GM12872 (cell line): Measurements from ENCODE around the gene CGRRF1.

ENCODE experiments used
- TF ChIP-seq, protein P1 (sequence below): IDR thresholded peaks from 3 replicates; pipeline ENCODE4 v1.5.1; 2011; ENCODE audit warnings: low read depth, mild to moderate bottlenecking, low read length, moderate library complexity; ENCODE audit not compliant: insufficient read depth

Gene CGRRF1

GRCh38 chr14:54483846-54484245, 25.9 kb upstream of the CGRRF1 start:
- TF ChIP-seq, protein P1, sequence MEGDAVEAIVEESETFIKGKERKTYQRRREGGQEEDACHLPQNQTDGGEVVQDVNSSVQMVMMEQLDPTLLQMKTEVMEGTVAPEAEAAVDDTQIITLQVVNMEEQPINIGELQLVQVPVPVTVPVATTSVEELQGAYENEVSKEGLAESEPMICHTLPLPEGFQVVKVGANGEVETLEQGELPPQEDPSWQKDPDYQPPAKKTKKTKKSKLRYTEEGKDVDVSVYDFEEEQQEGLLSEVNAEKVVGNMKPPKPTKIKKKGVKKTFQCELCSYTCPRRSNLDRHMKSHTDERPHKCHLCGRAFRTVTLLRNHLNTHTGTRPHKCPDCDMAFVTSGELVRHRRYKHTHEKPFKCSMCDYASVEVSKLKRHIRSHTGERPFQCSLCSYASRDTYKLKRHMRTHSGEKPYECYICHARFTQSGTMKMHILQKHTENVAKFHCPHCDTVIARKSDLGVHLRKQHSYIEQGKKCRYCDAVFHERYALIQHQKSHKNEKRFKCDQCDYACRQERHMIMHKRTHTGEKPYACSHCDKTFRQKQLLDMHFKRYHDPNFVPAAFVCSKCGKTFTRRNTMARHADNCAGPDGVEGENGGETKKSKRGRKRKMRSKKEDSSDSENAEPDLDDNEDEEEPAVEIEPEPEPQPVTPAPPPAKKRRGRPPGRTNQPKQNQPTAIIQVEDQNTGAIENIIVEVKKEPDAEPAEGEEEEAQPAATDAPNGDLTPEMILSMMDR, result no peak

- TF ChIP-seq, protein P1, result no peak
Observed at GRCh38 chr14:54486685-54487084, 23.0 kb upstream of the CGRRF1 start.

DNA sequence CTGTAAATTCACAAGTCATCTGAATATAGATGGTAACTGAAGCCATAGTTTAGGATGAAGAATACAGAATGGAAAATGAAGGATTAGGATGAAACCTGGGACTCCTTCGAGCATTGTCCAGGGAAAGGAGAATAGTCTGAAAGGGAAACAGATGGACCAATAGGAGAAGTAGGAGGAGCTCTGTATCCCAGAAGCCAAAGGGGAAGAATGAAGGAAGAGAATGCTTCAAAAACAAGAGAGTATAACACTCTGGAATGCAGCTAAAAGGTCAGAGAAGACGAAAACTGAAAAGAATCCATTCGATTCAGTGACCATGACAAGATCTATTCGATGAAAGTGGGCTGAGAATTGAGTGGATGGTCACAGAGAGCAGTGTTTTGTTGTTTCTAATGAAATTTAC, 21.9 kb upstream of the CGRRF1 start:
- TF ChIP-seq, protein P1, result no peak

DNA sequence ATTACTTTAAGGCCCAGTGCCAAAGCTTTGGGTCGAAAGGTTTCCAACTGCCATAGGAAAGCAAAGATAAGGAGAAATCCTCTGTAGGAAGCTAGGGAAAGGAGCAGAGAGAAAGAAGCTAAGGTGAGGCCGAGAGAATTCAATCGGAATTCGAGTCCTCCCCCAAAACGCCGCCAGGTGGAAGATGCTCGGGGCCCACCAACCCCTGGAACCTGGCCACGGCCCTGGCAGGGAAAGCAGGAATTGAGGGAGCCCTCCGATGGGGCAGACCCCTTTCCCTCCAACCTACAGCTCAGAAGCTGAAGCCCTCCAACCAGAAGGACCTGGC, 21.4 kb upstream of the CGRRF1 start:
- TF ChIP-seq, protein P1, result peak; percentile 36; the same call in 1 of the 3 replicates

DNA sequence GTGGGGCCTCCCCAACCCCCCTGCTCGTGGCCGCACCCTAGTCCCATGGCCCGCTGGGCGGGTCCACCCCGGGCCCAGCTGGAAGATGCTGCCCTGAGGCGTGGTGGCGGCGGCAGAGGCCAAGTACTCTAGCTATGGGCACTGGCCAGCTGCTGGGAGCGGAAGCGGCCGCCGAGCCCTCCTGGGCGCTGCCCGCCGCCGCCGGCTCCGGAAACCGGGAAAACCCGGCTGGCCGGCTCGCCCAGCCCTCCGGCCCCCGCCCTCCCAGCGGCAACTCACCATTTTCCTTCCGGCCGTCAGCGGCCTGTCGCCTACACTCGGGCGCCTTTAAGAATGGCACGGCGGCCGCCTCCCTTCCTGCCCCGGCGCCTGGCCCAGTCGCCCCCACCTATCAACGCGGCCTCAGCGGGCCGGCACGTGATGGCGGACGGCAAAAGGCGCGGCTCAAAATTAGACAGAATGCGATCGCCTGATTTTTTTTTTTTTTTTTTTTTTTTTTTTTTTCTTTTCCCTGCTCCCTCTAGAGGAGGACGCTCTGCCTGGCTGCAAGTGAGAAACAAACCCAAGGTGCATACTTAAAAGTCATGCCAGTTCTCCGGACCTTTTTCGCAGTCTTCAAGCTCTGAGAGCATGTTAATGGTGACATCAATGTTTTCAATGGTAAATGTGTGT, 20.9 kb upstream of the CGRRF1 start, which contains the start of gene GMFB:
Gene GMFB (minus strand): TSS at position 335 of the 672 bp plus-strand sequence. CDS start 53 bp downstream, at position 282.
- TF ChIP-seq, protein P1, result peak; percentile 41; the same call in 2 of the 3 replicates

GRCh38 chr14:54489318-54489683, 20.4 kb upstream of the CGRRF1 start:
- TF ChIP-seq, protein P1, result no peak

DNA sequence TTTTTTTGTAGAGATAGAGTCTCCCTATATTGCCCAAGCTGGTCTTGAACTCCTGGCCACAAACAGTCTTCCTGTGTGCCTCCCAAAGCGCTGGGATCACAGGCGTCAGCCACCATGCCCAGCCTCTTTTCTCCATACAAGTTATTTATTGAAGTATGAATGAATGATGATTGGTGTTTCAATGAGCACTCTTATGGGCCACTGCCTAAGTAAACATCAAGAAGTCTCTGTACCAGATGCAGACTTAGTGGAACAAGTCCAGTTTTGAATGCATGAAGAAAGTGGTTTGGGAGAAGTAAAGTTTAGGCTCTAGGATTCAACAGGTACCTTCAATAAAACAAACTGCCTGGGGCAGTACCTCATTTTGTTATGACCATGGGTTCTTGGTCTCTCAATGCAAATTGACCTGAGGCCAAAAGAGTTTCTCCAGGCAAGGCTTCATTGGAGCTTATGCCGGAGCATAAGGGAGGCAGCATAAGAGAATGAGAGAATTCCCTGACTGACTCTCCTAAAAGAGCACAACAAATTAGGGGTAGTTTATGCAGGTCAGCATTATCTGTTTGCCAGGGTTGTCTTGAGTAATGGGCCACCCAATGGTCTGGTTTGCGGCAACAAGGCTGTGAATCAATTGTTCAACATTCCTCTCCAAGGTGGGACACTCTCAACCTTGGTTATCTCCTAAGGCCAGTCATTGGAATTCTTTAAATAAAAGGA, 19.8 kb upstream of the CGRRF1 start:
- TF ChIP-seq, protein P1, result no peak
